GM18526 (cell line): Measurements from ENCODE around the gene EEIG2.
A peak's percentile ranks its signal among the peaks of the same experiment; 100 is the strongest.

Experiments
- POLR2A ChIP-seq: IDR thresholded peaks from 3 replicates; pipeline ENCODE4 v1.6.1; 2011; ENCODE audit not compliant: insufficient read length; ENCODE audit errors: extremely low read depth

The EEIG2 gene

GRCh38 chr1:108541861-108542260 lies 18.0 kb upstream of the EEIG2 start:
- no peak for TF ChIP-seq POLR2A

GRCh38 chr1:108551137-108551862 lies 8.6 kb upstream of the EEIG2 start:
- no peak for TF ChIP-seq POLR2A

- TF ChIP-seq POLR2A, result no peak
Observed at GRCh38 chr1:108553905-108554304, 6.0 kb upstream of the EEIG2 start.

GRCh38 chr1:108554682-108555427 lies 5.0 kb upstream of the EEIG2 start:
- TF ChIP-seq POLR2A, result no peak

DNA sequence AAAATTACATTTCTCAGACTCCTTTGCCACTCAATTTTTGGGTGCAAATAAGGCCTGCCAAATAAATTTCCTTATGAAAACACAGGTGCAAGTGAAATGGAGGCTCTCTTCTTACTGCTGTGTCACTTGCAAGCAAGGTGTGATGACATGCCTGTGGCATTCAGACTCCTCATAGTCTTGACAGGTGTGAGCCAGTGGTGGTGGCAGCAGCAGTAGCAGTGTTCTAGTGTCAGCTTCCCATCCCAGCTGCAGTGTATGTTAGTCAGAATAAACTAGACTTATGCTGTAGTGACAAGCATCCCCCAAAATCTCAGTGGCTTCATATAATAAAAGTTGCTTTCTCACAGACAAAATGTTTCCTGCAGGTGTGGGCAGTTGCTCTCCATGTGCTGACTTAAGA lies 3.8 kb upstream of the EEIG2 start:
- TF ChIP-seq POLR2A, result no peak

- TF ChIP-seq POLR2A, result no peak
Observed at GRCh38 chr1:108556499-108556898, 3.4 kb upstream of the EEIG2 start.

DNA sequence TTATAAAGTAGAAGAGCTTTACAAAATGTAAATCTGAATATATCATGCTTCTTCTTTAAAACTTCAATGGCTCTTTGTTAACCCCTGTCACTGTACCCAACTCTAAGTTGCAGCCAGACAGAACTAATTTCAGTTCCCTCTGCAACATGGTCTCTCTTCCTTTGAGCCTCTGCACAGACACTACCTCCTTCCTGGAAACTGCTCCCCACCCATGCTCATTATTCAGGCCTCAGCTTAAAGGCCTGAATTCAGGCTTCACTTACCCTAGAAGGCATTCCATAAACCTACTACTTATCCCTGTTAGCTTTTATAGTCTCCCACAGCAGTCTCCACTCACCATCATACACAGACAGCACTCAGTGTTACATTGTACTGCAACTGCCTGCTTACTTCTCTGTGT lies 2.6 kb upstream of the EEIG2 start:
- no peak for TF ChIP-seq POLR2A

GRCh38 chr1:108560189-108560873 lies 431 bp downstream of the EEIG2 start:
- no peak for TF ChIP-seq POLR2A

DNA sequence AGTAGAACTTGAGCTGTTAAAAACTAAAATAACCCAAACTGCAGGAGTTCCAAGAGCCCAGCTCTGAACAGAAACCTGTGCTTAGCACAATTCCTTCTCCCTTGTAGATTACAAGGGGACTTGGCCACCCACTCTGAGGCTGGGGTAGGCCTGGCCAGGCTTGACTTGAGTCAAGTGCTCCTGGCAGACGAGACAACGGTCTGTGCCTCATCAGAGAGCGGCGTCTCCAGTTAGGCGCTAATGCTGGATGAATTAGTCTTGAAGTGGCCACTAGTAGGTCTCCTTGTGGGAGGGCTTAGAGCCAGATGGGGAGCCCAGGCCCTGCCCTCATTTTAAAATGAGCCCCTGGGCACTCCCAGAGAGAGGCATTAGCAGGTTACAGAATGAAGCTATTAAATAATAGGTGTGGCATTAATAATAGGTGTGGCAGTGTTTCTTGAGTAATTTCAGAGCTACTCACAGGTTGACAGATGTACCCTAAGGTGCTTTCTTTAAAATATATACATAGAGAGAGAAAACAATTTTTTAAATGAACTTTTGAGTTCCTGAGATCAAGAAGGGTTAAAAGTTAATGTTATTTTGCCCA lies 1.1 kb downstream of the EEIG2 start:
- TF ChIP-seq POLR2A, result peak; percentile 49

DNA sequence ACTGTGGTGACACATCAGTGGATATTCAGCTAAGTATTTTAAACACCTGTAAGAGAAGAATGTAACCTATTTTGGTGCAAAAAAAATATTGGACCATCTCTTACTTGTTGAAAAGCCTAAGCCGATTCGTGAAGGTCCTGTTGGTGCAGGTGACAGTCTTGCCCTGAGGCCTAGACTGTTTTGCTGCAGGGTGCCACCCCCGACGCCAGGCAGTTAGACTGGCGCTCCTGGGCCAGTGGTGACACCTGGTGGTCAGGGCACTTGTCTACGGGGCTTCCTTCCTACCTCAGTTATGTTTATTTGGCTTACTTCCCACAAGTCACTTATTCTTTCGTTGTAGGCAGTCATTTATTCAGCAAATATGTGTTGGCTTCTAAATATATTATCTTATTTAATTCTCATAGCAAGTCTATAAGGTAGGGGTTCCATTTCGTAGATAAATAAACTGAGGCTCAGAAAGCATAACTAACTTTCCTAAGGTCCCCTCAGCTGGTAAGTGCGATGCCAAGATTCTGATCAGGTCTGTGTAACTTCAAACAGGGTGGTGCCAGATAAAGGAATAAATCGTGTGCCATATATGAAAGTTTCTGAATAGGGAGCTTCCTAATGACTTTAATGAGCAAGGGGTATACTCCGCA lies 1.9 kb downstream of the EEIG2 start:
- no peak for TF ChIP-seq POLR2A

- TF ChIP-seq POLR2A, result no peak
Observed at GRCh38 chr1:108563808-108564207, 3.9 kb downstream of the EEIG2 start.

- no peak for TF ChIP-seq POLR2A
Observed at GRCh38 chr1:108565081-108565480, 5.2 kb downstream of the EEIG2 start.

- no peak for TF ChIP-seq POLR2A
Observed at GRCh38 chr1:108565512-108565911, 5.6 kb downstream of the EEIG2 start.

- TF ChIP-seq POLR2A, result no peak
Observed at GRCh38 chr1:108568589-108568988, 8.7 kb downstream of the EEIG2 start.

DNA sequence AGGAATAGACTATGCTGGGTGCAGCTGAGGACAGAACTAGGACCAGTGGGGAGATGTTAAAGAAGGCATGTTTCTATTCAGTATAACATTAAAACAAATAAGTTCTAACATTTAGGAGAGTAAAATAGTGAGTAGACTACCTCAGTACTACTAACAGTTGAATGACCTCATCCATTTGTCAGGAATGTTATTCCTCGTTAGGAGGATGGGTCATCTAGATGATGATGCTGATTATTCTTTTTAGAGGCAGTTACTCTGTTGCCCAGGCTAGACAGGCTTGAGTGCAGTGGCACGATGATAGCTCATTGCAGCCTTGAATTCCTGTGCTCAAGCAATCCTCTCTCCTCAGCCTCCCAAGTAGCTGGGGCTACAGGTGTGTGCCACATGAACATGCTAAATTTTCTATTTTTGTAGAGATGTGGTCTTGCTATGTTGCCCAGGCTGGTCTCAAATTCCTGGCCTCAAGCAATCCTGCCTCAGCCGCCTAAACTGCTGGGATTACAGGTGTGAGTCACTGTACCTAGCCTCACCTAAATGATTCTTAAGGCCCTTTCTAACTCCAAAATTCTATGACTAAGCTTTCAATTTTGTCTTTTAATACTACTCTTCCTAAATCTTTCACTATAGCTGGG lies 9.3 kb downstream of the EEIG2 start:
- no peak for TF ChIP-seq POLR2A

GRCh38 chr1:108570128-108570527 lies 10.2 kb downstream of the EEIG2 start:
- no peak for TF ChIP-seq POLR2A
